AG04449 (cell line): ENCODE results near the gene MAT2B.

Experiments
- CTCF ChIA-PET: fragments of 350-600 bp; formaldehyde crosslinking; extraction: SDS; loops from one replicate; lab custom pipeline; 2021; ENCODE audit warnings: antibody characterized with exemption; lab: Yijun Ruan, JAX
- POLR2A ChIA-PET: fragments of 400-600, 350-600 bp; formaldehyde crosslinking; extraction: SDS; loops from one replicate; lab custom pipeline; 2020; ENCODE audit warnings: antibody characterized with exemption, inconsistent platforms; lab: Yijun Ruan, JAX
- DNase-seq: peaks from one replicate; pipeline ENCODE4 v3.0.0-alpha.2; 2010; ENCODE audit warnings: low read depth, low spot score
- H3K4me3 ChIP-seq: 2 replicates; pipeline ENCODE4 v1.5.1; 2011; ENCODE audit warnings: low read depth, mild to moderate bottlenecking, control low read depth, low read length
- CTCF ChIP-seq: IDR thresholded peaks from one replicate; pipeline ENCODE4 v1.5.1; 2011; ENCODE audit warnings: mild to moderate bottlenecking, moderate library complexity, low read length, control low read depth, inconsistent platforms; ENCODE audit not compliant: insufficient read depth; ENCODE audit errors: missing control alignments

Gene MAT2B

DNA sequence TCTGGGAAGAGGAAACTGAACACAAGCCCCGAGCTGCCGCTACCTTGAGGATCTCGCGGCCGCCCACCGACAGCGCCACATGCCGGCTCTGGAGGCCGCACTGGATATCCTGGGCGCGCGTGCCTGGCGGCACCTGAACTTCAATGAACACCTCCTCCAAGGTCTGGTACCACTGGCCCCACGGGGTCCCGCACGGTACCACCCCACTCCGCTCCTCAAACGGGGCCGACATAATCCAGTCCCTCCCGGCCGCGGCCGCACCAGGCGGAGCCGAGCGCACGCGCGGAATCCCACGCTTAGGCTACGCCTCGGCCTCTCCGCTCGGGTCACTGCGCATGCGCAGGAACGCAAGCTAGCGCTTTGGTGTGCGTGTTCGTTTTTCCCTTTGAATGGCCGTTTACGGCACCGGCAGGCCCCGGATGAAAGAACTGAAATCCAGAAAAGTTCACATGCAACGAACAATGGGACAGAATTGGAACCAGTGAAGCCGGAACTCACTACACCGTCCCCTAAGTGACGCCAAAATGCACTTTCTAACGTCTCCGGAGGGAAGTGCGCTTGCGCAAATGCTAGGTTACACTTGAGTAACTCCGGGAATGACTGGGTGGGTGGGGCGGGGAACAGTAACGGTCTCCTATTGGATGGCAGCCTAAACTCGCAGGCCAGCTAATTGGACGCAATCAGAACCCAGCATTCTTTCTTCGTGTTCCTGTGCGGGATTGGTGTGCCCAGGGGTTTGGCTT, 45.4 kb upstream of the MAT2B start, which contains the start of gene NUDCD2:
Gene NUDCD2, minus strand, starts transcription at position 284 of the 743 bp plus-strand sequence. Its CDS starts 52 bp downstream, at position 232.
- H3K4me3 ChIP-seq: peak within 1 kb of the TSS; percentile 80
- CTCF ChIA-PET: interaction anchor here (1.1 to 5.1 kb wide), 6 partner anchors 11 to 51 kb away, joined by 3 to 40 read pairs (median 3); no protein-coding TSS in a partner anchor
- POLR2A ChIA-PET: interaction anchor here (0.6 to 2.6 kb wide), 6 partner anchors 12 to 47 kb away, joined by 3 to 12 read pairs (median 4); partner anchors contain the start of genes CCNG1 and MAT2B
- peak; percentile 35 for TF ChIP-seq CTCF
- peak; percentile 94 for DNase-seq

DNA sequence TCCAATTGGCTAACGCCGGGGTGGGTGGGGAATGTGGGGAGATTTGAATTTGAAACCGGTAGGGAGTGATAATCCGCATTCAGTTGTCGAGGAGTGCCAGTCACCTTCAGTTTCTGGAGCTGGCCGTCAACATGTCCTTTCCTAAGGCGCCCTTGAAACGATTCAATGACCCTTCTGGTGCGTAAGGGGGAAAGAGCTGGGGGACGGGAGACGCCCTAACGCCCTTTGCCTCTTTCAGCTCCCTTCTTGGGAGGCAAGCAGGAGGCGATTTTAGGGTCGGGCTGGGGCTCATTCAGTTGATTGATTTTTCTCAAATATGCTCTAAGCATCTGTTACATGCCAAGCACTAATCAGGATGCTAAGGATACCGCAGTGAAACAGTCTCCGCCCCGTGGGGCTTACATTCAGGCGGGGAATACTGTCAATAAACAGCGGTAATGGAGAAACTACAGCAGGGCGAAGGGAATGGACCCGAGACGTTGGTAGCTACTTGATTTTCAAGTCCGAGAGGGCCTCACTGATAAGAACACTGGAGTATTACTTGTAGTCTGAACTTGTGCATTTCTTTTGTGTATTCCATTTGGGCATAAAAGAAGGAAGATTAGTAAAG, 44.8 kb upstream of the MAT2B start, which contains the start of gene HMMR:
Gene HMMR, plus strand, starts transcription at position 71 of the 610 bp plus-strand sequence. Its CDS starts 61 bp downstream, at position 132.
- no peak for DNase-seq
- H3K4me3 ChIP-seq: peak within 1 kb of the TSS; percentile 80
- TF ChIP-seq CTCF: no peak
- ChIA-PET CTCF (interaction anchor here (1.1 to 5.1 kb wide), 4 partner anchors 10 to 52 kb away, joined by 3 to 40 read pairs (median 4); no protein-coding TSS in a partner anchor), POLR2A (interaction anchor here (0.8 to 2.6 kb wide), 5 partner anchors 13 to 47 kb away, joined by 3 to 12 read pairs (median 5); partner anchors contain the start of genes CCNG1 and MAT2B)

- H3K4me3 ChIP-seq: no peak overlapping the region
- TF ChIP-seq CTCF: no peak
- POLR2A ChIA-PET: no interaction called here
- CTCF ChIA-PET: interaction anchor here (5.1 kb wide), 1 partner anchor 11 kb away, joined by 40 read pairs; no protein-coding TSS in a partner anchor
- DNase-seq: no peak
These were observed 42.4 kb upstream of the MAT2B start for GRCh38 chr5:163463063-163463435.

DNA sequence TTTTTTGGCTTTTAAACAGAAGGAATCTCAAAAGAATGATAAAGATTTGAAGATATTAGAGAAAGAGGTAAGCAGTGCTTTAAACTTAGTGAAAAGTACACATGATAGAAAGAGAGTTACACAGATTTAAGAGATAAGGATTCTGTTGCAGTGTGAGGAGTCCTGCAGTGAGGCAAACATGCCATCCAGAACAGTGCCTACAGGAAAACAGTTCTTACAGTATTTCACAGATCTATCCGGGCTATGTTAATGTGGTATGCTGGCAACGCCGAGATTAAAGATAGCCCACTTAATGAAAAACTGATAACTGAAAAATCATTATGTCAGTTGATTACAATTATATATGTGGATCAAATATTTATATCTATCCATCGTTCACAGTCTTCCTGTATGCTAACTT, 37.7 kb upstream of the MAT2B start:
- H3K4me3 ChIP-seq: no peak overlapping the region
- no peak for DNase-seq
- CTCF ChIA-PET: interaction anchor here (1.9 kb wide), 1 partner anchor 18 kb away, joined by 5 read pairs; no protein-coding TSS in a partner anchor
- POLR2A ChIA-PET: no interaction called here
- no peak for TF ChIP-seq CTCF

DNA sequence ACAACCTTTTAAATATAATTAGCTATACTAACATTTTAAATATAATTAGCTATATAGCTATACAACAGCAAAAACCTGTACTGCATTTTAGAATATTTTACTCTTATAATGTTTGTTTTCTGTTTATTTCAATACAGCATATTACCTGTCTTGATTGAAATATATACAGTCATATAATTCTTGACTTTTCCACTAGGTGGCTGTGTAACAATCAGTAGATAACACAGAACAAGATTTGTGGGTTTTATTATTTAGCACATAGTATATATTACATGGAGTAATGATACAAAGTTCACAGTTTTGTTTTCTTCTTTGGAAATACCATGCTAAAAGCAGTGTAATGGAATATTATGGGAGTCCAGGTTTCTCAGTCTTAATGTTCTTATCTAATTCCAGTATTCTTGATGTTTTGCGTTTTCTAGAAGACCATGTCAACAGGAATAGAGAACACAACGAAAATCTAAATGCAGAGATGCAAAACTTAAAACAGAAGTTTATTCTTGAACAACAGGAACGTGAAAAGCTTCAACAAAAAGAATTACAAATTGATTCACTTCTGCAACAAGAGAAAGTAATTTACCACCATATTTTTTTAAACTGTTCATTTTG, 31.7 kb upstream of the MAT2B start:
- ChIA-PET CTCF (interaction anchor here (0.6 to 4.3 kb wide), 13 partner anchors 9 to 1030 kb away, joined by 3 to 40 read pairs (median 4); partner anchors contain the start of genes HMMR, MAT2B and NUDCD2), POLR2A (no interaction called here)
- DNase-seq: no peak
- H3K4me3 ChIP-seq: no peak overlapping the region
- no peak for TF ChIP-seq CTCF
